Islet precursor cell (in vitro differentiated cells): Measurements from ENCODE around the gene GAL3ST2.
"Not testable (repeated sequence)": the region's sequence is repeated elsewhere in the genome, so short reads cannot be mapped to it uniquely, and the experiment has no call there.

Source experiments
- DNase-seq: peaks from one replicate; pipeline ENCODE4 v3.0.0-alpha.2; 2018

GAL3ST2 gene

GRCh38 chr2:241810307-241811200 lies 33.9 kb downstream of the GAL3ST2 start:
- DNase-seq: peak; percentile 42

- DNase-seq: no peak
Observed at GRCh38 chr2:241811201-241811951, 34.8 kb downstream of the GAL3ST2 start.

DNA sequence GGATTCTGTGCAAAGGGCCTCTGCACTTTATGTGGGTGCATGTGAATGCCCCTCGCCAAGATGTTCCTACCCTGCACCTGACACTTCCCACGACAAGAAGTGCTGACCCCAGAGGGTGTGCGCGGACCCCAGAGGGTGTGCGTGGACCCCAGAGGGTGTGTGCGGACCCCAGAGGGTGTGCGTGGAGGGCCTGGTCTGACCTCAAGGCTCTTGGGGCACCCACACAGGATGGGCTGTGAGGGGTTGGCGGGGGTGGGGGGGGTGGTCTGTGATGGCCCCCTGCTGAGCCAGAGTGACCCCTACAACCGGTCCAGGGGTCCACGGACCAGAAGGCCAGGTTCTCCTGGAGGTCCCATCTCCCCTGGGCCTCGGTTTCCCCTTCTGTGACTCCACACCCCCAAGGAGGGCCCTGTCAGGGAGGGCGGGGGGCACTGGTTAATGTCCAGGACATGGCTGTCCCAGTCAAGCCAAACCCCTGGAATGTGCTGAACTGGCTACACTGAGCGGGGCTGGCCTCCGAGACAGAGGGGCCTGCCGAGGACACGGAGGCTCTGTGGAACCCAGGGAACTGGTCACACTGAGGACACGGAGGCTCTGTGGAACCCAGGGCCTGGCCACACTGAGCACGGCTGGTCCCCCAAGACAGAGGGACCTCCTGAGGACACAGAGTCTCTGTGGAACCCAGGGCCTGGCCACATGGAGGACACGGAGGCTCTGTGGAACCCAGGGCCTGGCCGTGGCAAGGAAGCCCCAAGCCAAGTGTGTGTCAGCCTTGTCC lies 35.5 kb downstream of the GAL3ST2 start:
- DNase-seq: no peak

GRCh38 chr2:241812730-241813643 lies 36.4 kb downstream of the GAL3ST2 start:
- DNase-seq: no peak

GRCh38 chr2:241813644-241814392 lies 37.2 kb downstream of the GAL3ST2 start:
- no peak for DNase-seq

- DNase-seq: no peak
Observed at GRCh38 chr2:241814393-241814642, 37.7 kb downstream of the GAL3ST2 start.

DNA sequence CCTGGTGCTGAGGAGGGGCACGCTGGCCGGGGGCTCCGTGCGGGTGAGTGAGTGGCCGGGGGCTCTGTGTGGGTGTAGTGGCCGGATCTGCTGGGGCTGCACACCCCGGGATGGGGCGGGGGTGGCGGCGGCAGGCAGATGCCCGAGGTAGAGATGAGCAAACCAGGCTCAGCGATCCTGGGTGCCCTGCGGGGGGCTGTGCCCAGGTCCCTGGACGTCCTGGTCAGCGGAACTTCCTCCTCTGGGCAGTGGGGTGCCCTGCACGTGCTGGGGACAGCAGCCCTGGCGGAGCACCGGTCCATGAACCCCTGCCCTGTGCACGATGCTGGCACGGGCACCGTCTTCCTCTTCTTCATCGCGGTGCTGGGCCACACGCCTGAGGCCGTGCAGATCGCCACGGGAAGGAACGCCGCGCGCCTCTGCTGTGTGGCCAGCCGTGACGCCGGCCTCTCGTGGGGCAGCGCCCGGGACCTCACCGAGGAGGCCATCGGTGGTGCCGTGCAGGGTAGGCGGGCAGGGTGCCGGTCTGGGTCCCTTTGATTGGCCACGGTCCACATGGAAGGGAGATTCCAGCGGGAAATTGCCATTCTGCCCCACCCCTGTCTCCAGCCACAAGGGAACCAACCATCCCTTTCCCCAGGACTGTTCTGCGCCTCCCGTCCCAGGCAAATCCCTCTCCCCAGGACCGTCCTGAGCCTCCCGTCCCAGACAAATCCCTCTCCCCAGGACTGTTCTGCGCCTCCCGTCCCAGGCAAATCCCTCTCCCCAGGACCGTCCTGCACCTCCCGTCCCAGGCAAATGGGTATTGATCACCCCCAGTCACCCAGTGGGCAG lies 38.2 kb downstream of the GAL3ST2 start:
- no peak for DNase-seq

GRCh38 chr2:241815477-241816430 lies 39.1 kb downstream of the GAL3ST2 start:
- no peak for DNase-seq

- DNase-seq: peak; percentile 56
Observed at GRCh38 chr2:241816431-241817121, 40.0 kb downstream of the GAL3ST2 start.

GRCh38 chr2:241817126-241817820 lies 40.7 kb downstream of the GAL3ST2 start:
- DNase-seq: no peak

DNA sequence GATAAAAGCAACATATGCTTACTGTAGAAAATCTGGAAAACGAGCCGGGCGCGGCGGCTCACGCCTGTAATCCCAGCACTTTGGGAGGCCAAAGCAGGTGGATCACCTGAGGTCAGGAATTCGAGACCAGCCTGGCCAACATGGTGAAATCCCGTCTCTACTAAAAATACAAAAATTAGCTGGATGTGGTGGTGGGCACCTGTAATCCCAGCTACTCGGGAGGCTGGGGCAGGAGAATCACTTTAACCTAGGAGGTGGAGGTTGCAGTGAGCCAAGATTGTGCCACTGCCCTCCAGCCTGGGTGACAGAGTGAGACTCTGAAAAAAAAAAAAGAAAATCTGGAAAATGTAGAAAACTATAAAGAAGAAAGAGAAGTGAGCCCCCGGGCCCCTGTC lies 41.2 kb downstream of the GAL3ST2 start:
- DNase-seq: not testable (repeated sequence)

GRCh38 chr2:241818229-241818942 lies 41.8 kb downstream of the GAL3ST2 start:
- peak; percentile 7 for DNase-seq

DNA sequence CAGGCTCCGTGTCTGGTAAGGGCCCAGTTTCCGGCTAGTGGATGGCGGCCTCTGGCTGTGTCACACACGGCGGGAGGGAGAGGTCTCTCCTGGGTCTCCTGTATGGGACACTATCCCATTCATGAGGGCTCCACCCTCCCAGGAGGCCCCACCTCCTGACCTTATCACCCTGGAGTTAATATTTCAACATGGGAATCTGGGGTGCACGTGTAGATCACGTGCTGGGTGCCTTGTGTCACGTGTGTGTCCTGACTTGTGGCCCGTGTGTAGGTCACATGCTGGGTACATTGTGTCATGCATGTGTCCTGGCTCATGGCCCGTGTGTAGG lies 42.3 kb downstream of the GAL3ST2 start:
- DNase-seq: peak; percentile 12

- DNase-seq: not testable (repeated sequence)
Observed at GRCh38 chr2:241819947-241820624, 43.5 kb downstream of the GAL3ST2 start.

DNA sequence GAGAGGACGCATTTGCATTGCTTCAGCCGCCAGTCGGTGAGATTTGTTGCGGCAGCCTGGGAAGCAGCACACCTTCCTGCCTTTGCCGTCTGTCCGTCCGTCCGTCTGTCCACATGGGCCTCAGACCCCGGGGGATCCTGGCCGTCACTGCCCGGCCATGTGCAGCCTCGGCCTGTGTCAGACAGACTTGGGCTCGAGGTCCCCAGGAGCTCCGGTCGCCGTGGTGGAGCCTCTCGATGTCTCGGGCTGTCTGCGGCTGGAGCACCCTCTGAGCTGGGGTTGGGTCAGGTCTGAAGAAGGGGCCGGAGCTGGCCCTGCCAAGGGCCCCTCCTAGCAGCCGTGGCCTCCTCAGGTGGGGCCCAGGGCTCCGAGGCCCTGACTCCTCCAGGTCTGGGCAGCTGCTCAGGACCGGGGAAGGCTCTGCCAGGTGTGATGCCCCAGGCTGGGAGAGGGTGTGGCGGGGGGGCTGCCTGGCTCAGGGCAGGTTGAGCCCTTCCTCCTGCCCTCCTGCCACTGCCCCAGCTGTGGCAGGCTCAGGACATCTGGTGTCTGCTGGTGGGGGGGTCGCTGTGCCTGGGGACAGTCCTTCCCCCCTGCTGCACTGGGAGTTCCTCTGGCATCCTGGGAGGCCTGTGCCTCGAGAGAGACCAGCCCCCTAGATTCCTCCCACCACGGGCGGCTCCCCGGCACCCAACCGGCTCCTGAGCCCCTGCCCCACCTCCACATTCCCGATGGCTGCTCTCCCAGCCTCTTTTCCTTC lies 44.2 kb downstream of the GAL3ST2 start:
- peak; percentile 48 for DNase-seq
